OCI-LY3 (cell line): ENCODE data around the gene ZNF778.

Experiments
- CTCF ChIP-seq: fragments of 200-600, 300-600 bp; sonication (generic); IDR thresholded peaks from 2 replicates; pipeline ENCODE4 v1.5.1; 2014; ENCODE audit warnings: antibody characterized with exemption, low read length, low read depth
- EZH2phosphoT487 ChIP-seq: fragments of 200-600 bp; shearing (Covaris generic); IDR thresholded peaks from 2 replicates; pipeline ENCODE4 v1.6.1; 2018; ENCODE audit warnings: antibody characterized with exemption, mixed run types, low read depth

GRCh38 chr16:89190150-89190958 is 27.1 kb upstream of the ZNF778 start:
- TF ChIP-seq CTCF, result no peak
- TF ChIP-seq EZH2phosphoT487, result no peak
